ENCODE measurements around the gene ARFRP1.

Gene ARFRP1

GRCh38 chr20:63701329-63702035 lies 6.3 kb downstream of the ARFRP1 start:
- no peak for DNase-seq

- no peak for DNase-seq
Observed at GRCh38 chr20:63701051-63701328, 6.8 kb downstream of the ARFRP1 start.

GRCh38 chr20:63700199-63701050 lies 7.4 kb downstream of the ARFRP1 start:
- no peak for DNase-seq

- no peak for DNase-seq
Observed at GRCh38 chr20:63699466-63700198, 8.1 kb downstream of the ARFRP1 start.

GRCh38 chr20:63698739-63699465 lies 8.9 kb downstream of the ARFRP1 start:
- DNase-seq, result peak; percentile 49 to 53

- no peak for DNase-seq
Observed at GRCh38 chr20:63697868-63698545, 9.8 kb downstream of the ARFRP1 start.

- no peak for DNase-seq
Observed at GRCh38 chr20:63697357-63697867, 10.4 kb downstream of the ARFRP1 start.

- no peak for DNase-seq
Observed at GRCh38 chr20:63696628-63697356, 11.0 kb downstream of the ARFRP1 start, which contains the start of gene TNFRSF6B. TSS of gene TNFRSF6B (plus strand) at chr20:63696652. CDS start at chr20:63696768, 116 bp downstream.

- no peak for DNase-seq
Observed at GRCh38 chr20:63696306-63696627, 11.5 kb downstream of the ARFRP1 start.

- no peak for DNase-seq
Observed at GRCh38 chr20:63695424-63696305, 12.1 kb downstream of the ARFRP1 start.

- no peak for DNase-seq
Observed at GRCh38 chr20:63694584-63695423, 13.0 kb downstream of the ARFRP1 start.

- DNase-seq, result no peak
Observed at GRCh38 chr20:63693733-63694583, 13.8 kb downstream of the ARFRP1 start.

GRCh38 chr20:63693083-63693732 lies 14.6 kb downstream of the ARFRP1 start:
- DNase-seq, result no peak

GRCh38 chr20:63692436-63693082 lies 15.2 kb downstream of the ARFRP1 start:
- no peak for DNase-seq

- no peak for DNase-seq
Observed at GRCh38 chr20:63691711-63692435, 15.9 kb downstream of the ARFRP1 start.

GRCh38 chr20:63690898-63691710 lies 16.7 kb downstream of the ARFRP1 start:
- no peak for DNase-seq
